Measurements from ENCODE around the gene OBSCN. TPM values are rescaled to one million over a fixed set of nuclear protein-coding genes. Genes with fewer than 3 reads are reported as not detected.
"Not testable (repeated sequence)": the region's sequence is repeated elsewhere in the genome, so short reads cannot be mapped to it uniquely, and the experiment has no call there.

OBSCN gene
- polyA plus RNA-seq, 6 donors from 2014 or later = 0.78 to 2.5 (median 1.5) TPM

DNA sequence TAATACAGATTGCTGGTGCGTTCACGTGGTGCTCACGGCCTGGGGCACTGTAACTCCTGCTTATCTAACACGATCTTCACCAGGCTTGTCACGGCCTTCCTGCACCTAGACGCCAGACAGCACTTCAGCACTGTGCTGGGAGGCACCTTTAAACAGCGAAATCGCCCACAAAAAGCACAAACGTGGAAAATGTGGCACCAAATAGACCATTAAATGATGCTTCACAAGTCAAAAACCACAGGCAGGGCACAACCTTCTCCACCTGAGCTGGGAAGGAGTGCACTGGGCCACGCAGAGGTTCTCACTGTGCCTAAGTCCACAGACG is 22.2 kb upstream of the OBSCN start:
- Mint-ChIP-seq H3K27ac (peak overlapping the region in 1 of 6 donors; percentile 68), H3K9me3 (peaks cover 0 to 6% (median 0%) of the 10 kb centered on the region in 7 donors), H3K4me3 (no peak overlapping the region), H3K27me3 (no peaks in the 10 kb centered on the region), H3K36me3 (no peaks in the 10 kb centered on the region), H3K4me1 (peaks cover 0 to under 1% (median 0%) of the 10 kb centered on the region in 3 donors)
- ATAC-seq (ENCODE audit: low read depth in 2 of 2) (no peak), DNase-seq (no peak)

DNA sequence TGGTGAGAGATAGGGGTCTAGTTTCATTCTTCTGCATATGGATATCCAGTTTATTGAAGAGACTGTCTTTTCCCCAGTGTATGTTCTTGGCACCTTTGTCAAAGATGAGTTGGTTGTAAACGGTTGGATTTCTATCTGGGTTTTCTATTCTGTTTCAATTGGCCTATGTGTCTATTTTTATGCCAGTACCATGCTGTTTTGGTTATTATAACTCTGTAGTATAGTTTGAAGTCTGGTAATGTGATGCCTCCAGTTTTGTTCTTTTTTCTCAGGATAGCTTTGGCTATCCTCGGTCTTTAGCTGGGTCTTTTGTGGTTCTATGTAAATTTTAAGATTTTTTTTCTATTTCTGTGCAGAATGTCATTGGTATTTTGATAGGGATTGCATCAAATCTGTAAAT is 19.6 kb upstream of the OBSCN start:
- H3K27ac Mint-ChIP-seq; H3K4me1 Mint-ChIP-seq; H3K36me3 Mint-ChIP-seq; H3K27me3 Mint-ChIP-seq; ATAC-seq (ENCODE audit: low read depth in 2 of 2); H3K9me3 Mint-ChIP-seq; H3K4me3 Mint-ChIP-seq; DNase-seq: not testable (repeated sequence)

DNA sequence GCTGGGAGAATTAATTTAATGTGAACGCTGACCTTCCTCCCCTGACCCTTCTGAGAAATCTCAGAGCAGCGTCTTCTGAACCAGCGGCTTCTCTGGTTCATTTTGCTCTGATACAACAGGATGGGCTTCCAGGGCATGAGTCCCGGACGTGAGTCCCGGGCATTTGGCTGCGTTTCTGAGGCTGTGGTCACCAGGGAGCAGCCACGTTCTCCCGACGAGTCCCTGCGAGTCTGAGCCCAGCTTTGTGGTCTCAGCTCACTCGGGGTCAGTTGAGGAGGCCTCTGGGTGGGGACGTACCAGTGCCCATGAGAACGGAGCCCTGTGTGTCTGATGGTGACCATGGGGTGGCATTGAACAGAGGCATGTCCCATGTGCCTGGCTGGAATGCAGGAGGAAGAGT is 17.7 kb upstream of the OBSCN start:
- no peak for ATAC-seq (ENCODE audit: low read depth in 2 of 2)
- no peak overlapping the region for H3K4me3 Mint-ChIP-seq
- H3K9me3 Mint-ChIP-seq = peaks cover 0 to 6% (median 0%) of the 10 kb centered on the region in 7 donors
- no peaks in the 10 kb centered on the region for H3K27me3 Mint-ChIP-seq
- peaks cover 0 to 4% (median 0%) of the 10 kb centered on the region in 3 donors for H3K4me1 Mint-ChIP-seq
- H3K27ac Mint-ChIP-seq = no peak overlapping the region
- peaks cover under 1 to 1% of the 10 kb centered on the region in 2 donors for H3K36me3 Mint-ChIP-seq
- no peak for DNase-seq

DNA sequence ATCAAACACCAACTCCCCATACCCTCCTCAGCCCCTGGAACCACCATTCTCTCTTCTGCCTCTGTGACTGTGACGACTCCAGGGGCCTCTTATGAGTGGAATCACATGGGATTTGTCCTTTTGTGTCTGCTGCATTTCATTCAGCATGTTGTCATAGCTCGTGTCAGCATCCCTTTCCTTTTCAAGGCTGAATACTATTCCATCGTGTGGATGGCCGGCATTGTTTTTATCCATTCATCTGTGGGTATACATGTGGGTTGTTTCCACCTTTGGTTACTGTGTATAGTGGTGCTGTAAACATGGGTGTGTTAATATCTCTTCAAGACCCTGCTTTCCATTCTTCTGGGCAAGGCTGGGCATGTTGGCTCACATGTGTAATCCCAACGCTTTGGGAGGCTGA is 17.1 kb upstream of the OBSCN start:
- Mint-ChIP-seq H3K36me3 (peaks cover 6 to 7% of the 10 kb centered on the region in 2 donors), H3K27ac (peak overlapping the region in 1 of 6 donors; percentile 26)

DNA sequence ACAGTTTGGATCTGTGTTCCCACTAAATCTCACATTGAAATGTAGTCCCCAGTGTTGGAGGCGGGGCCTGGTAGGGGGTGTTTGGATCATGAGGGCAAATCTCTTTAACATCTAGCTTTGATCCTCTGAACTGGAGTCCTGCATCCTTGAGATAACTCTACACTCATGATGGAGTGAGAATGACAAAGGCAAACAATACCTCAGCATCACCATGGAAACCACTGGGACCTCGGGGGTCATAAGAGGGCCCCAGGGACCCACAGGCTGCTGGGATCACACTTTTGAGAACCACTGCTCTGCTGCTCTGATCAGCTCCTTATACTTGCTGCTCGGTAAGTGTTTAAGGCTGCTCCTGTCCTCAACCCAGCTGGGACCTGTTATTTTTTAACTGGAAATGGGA is 13.4 kb upstream of the OBSCN start:
- Mint-ChIP-seq H3K4me1 (peaks cover 0 to 4% (median 0%) of the 10 kb centered on the region in 3 donors), H3K27me3 (no peaks in the 10 kb centered on the region), H3K4me3 (no peak overlapping the region), H3K27ac (no peak overlapping the region), H3K36me3 (peaks cover 25 to 36% of the 10 kb centered on the region in 2 donors), H3K9me3 (peaks cover 4 to 19% (median 9%) of the 10 kb centered on the region in 7 donors)
- ATAC-seq (ENCODE audit: low read depth in 2 of 2) = no peak
- no peak for DNase-seq

More for the DNA sequence above, 17.1 kb upstream of the OBSCN start:
- peaks cover 0 to 6% (median 0%) of the 10 kb centered on the region in 7 donors for H3K9me3 Mint-ChIP-seq
- no peak for ATAC-seq (ENCODE audit: low read depth in 2 of 2)
- no peak for DNase-seq
- H3K4me1 Mint-ChIP-seq = peaks cover 0 to 4% (median 0%) of the 10 kb centered on the region in 3 donors
- H3K27me3 Mint-ChIP-seq = no peaks in the 10 kb centered on the region
- no peak overlapping the region for H3K4me3 Mint-ChIP-seq

DNA sequence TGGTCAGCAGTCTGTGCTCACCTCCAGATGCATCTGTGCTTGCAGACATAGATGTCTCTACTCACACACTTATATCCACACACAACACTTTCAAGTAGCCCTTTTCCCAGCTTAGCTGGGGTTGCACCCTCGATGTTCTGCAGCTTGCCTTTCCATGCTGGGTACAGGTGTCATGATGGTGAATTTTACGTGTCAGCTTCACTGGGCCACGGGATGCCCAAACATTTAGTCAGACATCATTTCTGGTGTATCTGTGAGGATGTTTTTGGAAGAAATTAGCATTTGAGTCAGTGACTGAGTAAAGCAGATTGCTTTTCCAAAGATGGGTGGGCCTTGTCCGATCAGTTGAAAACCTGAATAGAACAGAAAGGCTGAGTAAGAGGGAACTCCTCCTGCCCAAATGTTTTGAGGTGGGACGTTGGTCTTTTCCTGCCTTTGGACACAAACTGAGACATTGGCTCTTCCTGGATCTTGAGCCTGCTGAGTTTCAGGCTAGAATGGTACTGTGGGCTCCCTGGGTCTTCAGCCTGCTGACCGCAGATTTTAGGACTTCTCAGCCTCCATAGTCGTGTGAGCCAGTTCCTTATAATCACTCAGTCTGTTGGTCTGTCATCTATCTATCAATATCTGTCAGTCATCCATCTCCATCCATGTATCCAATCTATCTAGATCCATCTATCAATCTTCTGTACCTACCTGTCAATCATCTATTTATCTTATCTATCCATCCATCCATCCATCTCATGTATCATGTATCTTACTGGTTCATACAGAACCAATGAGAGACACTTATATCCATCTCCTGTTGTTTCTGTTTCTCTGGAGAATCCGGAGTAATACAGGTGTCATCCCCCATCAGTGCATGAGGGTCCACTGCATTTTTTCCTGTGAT is 12.7 kb upstream of the OBSCN start:
- DNase-seq (no peak), ATAC-seq (ENCODE audit: low read depth in 2 of 2) (no peak)
- no peak overlapping the region for H3K4me3 Mint-ChIP-seq
- H3K27me3 Mint-ChIP-seq = no peaks in the 10 kb centered on the region
- H3K9me3 Mint-ChIP-seq = peaks cover 8 to 24% (median 14%) of the 10 kb centered on the region in 7 donors
- peak overlapping the region in 1 of 6 donors; percentile 0 for H3K27ac Mint-ChIP-seq
- peaks cover 0 to 4% (median 0%) of the 10 kb centered on the region in 3 donors for H3K4me1 Mint-ChIP-seq
- H3K36me3 Mint-ChIP-seq = peaks cover 30 to 43% of the 10 kb centered on the region in 2 donors

DNA sequence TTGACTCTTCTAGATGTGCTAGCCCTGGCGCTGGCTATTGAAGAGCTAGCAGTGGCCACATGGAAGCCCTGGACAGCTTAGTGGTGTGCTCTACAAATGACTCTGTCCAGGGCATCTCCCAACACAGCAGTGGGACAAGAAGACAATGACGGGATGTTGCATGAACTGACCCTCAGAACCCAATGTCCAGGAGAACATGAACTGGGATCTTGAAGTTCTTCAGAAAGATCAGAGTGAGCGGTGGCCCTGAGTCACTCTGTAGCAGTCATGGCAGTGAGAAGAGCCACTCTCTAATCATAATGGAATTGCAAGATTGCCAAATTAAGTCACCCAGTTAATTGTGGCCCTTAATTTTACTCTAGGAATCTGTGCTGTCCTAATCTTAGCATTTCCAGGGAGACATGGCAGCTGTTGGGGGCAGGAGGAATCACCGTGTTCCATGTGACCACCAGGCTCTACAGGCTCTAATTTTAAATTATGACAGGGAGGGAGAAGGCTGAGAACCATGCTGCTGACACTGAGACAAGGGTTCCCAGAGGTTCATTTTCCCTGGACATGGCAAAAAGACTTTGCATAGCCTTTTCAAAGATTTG is 10.2 kb upstream of the OBSCN start:
- H3K9me3 Mint-ChIP-seq = peaks cover 8 to 33% (median 17%) of the 10 kb centered on the region in 7 donors
- H3K36me3 Mint-ChIP-seq = peaks cover 30 to 45% of the 10 kb centered on the region in 2 donors
- DNase-seq (no peak), ATAC-seq (ENCODE audit: low read depth in 2 of 2) (no peak)
- no peaks in the 10 kb centered on the region for H3K27me3 Mint-ChIP-seq
- H3K27ac Mint-ChIP-seq = no peak overlapping the region
- H3K4me3 Mint-ChIP-seq = no peak overlapping the region
- no peaks in the 10 kb centered on the region for H3K4me1 Mint-ChIP-seq

DNA sequence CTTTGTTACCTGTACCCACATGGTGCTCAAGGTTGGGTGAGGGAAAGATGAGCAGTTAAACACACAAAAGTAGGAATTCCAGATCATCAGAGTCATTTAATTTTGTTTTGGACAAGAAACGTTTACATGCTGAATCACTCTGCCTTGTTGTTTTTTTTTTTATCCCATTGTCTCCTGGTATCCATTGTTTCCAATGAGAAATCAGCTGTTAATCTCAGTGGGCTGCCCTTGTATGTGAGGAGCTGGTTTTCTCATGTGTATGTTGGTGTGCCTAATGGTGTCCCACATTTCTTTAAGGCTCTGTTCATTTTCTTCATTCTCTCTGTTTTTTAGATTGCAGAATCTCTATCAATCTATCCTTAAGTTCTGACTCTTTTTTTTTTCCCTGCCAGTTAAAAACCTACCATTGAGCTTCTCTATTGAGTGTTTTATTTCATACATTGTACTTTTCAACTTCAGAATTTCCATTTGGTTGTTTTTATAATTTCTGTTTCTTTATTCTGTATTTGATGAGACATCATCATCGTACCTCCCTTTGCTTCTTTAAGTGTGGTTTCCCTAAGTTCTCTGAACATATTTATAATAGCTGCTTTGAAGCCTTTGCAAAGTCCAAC is 8.8 kb upstream of the OBSCN start:
- no peaks in the 10 kb centered on the region for H3K4me1 Mint-ChIP-seq
- ATAC-seq (ENCODE audit: low read depth in 2 of 2) = no peak
- H3K36me3 Mint-ChIP-seq = peaks cover 30 to 45% of the 10 kb centered on the region in 2 donors
- H3K27ac Mint-ChIP-seq = no peak overlapping the region
- no peak overlapping the region for H3K4me3 Mint-ChIP-seq
- H3K27me3 Mint-ChIP-seq = no peaks in the 10 kb centered on the region
- H3K9me3 Mint-ChIP-seq = peaks cover 8 to 33% (median 17%) of the 10 kb centered on the region in 7 donors
- no peak for DNase-seq

DNA sequence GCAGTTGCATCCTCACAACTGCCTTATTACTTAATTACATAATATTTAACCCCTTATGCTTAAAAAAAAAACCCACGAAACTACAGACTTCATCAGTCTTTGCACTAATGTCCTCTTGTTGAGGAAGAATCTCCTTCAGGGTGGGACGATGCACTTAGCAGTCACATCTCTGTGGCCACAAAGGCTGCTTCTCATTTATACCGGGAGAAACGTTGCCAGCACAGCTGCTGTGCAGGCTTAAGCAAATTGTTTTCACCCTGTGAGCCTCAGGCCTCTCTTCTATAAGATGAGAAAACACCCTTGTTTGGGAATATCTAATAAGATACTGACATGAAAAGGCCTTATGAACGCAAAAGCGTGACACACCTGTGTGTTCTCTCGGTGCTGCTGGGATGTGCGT is 2.9 kb upstream of the OBSCN start:
- H3K4me3 Mint-ChIP-seq = no peak overlapping the region
- H3K36me3 Mint-ChIP-seq = peaks cover 0 to 4% of the 10 kb centered on the region in 2 donors
- H3K27ac Mint-ChIP-seq = no peak overlapping the region
- H3K4me1 Mint-ChIP-seq = peaks cover 0 to 3% (median 0%) of the 10 kb centered on the region in 3 donors
- H3K27me3 Mint-ChIP-seq = peaks cover 4 to 8% (median 7%) of the 10 kb centered on the region in 3 donors
- ATAC-seq (ENCODE audit: low read depth in 2 of 2) (no peak), DNase-seq (no peak)
- peaks cover 0 to 11% (median 4%) of the 10 kb centered on the region in 7 donors for H3K9me3 Mint-ChIP-seq

DNA sequence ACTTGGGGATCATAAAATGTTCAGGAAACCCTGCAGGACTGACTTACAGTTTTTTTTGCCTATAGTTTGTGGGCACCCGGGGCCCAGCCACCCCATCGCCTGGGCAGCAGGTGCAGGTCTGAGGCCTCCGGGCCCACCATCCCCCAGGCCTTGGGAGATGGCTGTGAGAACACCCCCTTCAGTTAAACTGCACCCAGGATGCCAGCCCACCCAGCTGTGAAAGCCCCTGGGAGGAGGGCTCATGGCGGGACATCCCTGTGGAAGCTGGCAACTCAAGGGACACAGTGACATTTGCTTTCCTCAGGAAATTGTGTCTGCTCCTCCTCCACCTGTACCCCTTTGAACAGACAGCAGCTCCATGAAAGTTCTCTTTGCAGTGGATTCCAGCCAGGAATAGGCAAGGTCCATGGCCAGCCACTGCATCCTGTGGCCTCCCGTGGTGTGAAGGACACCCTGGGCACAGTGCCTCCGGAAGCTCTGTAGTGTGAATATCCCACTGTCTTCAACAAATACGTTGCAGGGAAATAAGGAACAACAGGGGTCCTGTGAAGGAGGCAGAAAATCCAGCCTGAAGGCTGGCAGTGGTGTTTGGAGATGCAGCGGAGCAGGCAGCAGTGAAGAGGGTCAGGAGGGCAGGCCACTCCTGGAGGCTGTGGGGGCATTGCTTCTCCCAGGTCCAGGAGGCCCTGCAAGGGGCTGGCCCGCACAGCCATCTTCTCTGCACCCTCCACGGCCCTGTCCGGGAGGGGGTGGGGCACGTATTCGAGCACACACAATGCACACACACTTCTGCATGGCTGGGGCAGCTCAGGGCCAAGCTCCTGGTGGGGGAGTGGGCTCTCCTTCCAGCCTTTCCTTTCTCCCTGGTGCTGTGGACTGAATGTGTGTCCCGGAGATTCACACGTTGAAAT is 2.1 kb upstream of the OBSCN start:
- peaks cover 0 to 6% (median 0%) of the 10 kb centered on the region in 7 donors for H3K9me3 Mint-ChIP-seq
- H3K27ac Mint-ChIP-seq = no peak overlapping the region
- no peak overlapping the region for H3K4me3 Mint-ChIP-seq
- no peak for DNase-seq
- peaks cover 0 to 3% (median 0%) of the 10 kb centered on the region in 3 donors for H3K4me1 Mint-ChIP-seq
- no peak for ATAC-seq (ENCODE audit: low read depth in 2 of 2)
- peaks cover 4 to 8% (median 7%) of the 10 kb centered on the region in 3 donors for H3K27me3 Mint-ChIP-seq
- no peaks in the 10 kb centered on the region for H3K36me3 Mint-ChIP-seq

DNA sequence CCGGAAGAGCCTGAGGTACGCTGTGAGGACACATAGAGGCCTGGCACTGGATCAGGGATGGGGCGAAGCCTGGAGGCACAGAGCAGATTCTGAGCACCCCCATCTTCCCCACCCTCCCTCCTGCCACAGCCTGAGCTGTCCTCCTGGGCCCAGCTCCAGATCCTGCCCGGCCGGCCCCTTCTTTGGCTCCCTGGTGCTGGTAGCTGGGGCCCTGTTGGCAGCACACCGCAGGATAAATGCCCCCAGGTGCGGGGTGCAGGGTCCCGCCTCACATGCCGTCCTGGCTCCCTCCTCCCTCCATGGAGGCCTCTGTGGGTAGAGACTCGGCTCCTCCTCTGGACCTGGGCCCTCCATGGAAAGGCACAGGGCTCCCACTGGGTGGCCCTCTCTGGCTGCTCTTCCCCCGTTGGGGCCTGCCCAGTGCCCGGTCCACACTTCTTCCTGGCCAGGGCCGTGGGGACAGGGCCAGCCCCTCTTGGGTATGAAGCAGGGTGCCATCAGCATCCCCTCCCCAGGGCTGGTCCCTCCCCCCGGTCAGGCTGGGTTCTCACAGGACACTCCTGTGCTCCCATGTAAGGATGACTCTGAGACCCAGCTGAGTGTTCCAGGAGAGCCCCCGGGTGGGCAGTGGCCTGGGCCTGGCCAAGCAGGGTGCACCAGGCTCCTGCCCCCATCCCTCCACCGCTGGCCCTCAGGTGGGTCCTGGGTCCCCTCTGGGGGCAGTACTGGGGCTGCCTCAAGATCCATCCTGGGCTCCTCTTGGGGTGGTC is 1.1 kb upstream of the OBSCN start:
- ATAC-seq (ENCODE audit: low read depth in 2 of 2) (no peak), DNase-seq (no peak)
- H3K4me3 Mint-ChIP-seq = no peak overlapping the region
- H3K27ac Mint-ChIP-seq = peak overlapping the region in 2 of 6 donors; percentile 63 to 78
- peaks cover 0 to 6% (median 3%) of the 10 kb centered on the region in 3 donors for H3K4me1 Mint-ChIP-seq
- peaks cover 0 to under 1% (median 0%) of the 10 kb centered on the region in 7 donors for H3K9me3 Mint-ChIP-seq
- no peaks in the 10 kb centered on the region for H3K36me3 Mint-ChIP-seq
- peaks cover 4 to 8% (median 7%) of the 10 kb centered on the region in 3 donors for H3K27me3 Mint-ChIP-seq

DNA sequence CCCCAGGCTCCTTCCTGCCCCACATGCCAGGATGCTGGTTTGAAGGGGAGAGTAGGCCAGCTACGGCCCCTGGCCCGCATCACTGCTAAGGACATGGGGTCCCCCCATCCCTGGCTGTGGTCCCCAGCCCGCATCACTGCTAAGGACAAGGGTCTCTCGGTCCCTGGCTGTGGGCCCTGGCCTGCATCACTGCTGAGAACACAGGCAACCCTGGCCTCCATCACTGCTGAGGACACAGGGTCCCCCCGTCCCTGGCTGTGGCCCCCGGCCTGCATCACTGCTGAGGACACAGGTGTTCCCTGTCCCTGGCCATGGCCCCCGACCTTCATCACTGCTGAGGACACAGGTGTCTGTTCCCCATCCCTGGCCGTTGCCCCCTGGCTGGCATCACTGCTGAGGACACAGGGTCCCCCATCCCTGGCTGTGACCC is 448 bp upstream of the OBSCN start:
- Mint-ChIP-seq H3K36me3 (no peaks in the 10 kb centered on the region), H3K4me3 (no peak overlapping the region), H3K27ac (peak overlapping the region in 1 of 6 donors; percentile 78), H3K9me3 (no peaks in the 10 kb centered on the region), H3K27me3 (peaks cover 4 to 8% (median 7%) of the 10 kb centered on the region in 3 donors), H3K4me1 (peaks cover 0 to 6% (median 3%) of the 10 kb centered on the region in 3 donors)
- DNase-seq (no peak), ATAC-seq (ENCODE audit: low read depth in 2 of 2) (no peak)
